T-helper 1 cell (primary cell): ENCODE results near the gene SLC24A1.

Source experiments
- DNase-seq, 5 donors: peaks; one replicate each; pipeline ENCODE4 v3.0.0-alpha.2; 2012 to 2020

SLC24A1 gene

GRCh38 chr15:65619626-65620290 is 2.0 kb upstream of the SLC24A1 start:
- no peak for DNase-seq

GRCh38 chr15:65620833-65621232 is 905 bp upstream of the SLC24A1 start:
- DNase-seq: no peak

GRCh38 chr15:65623103-65623502 is 1.4 kb downstream of the SLC24A1 start:
- DNase-seq: no peak

GRCh38 chr15:65626856-65627255 is 5.1 kb downstream of the SLC24A1 start:
- DNase-seq: no peak

GRCh38 chr15:65629548-65629947 is 7.8 kb downstream of the SLC24A1 start:
- no peak for DNase-seq

- peak in 1 of 5 donors; percentile 65 for DNase-seq
These were observed 9.0 kb downstream of the SLC24A1 start for GRCh38 chr15:65630760-65631159.

GRCh38 chr15:65631503-65631902 is 9.8 kb downstream of the SLC24A1 start:
- peak in 1 of 5 donors; percentile 25 for DNase-seq

GRCh38 chr15:65632780-65633375 is 11.1 kb downstream of the SLC24A1 start:
- no peak for DNase-seq

GRCh38 chr15:65633752-65634151 is 12.0 kb downstream of the SLC24A1 start:
- DNase-seq: no peak

GRCh38 chr15:65634356-65634755 is 12.6 kb downstream of the SLC24A1 start:
- DNase-seq: no peak

- DNase-seq: no peak
These were observed 16.4 kb downstream of the SLC24A1 start for GRCh38 chr15:65638109-65638508.

GRCh38 chr15:65638681-65639089 is 16.9 kb downstream of the SLC24A1 start:
- peak in 4 of 5 donors; percentile 14 to 73 (median 34) for DNase-seq

- no peak for DNase-seq
These were observed 17.8 kb downstream of the SLC24A1 start for GRCh38 chr15:65639509-65639908.

GRCh38 chr15:65641768-65642475 is 20.2 kb downstream of the SLC24A1 start:
- DNase-seq: no peak

- DNase-seq: no peak
These were observed 20.9 kb downstream of the SLC24A1 start for GRCh38 chr15:65642594-65642993.

GRCh38 chr15:65644282-65644681 is 22.5 kb downstream of the SLC24A1 start:
- DNase-seq: no peak

- no peak for DNase-seq
These were observed 23.7 kb downstream of the SLC24A1 start for GRCh38 chr15:65645392-65645791.

- no peak for DNase-seq
These were observed 24.7 kb downstream of the SLC24A1 start for GRCh38 chr15:65646486-65646885.

- DNase-seq: no peak
These were observed 28.7 kb downstream of the SLC24A1 start for GRCh38 chr15:65650312-65651041.

GRCh38 chr15:65651042-65651322 is 29.2 kb downstream of the SLC24A1 start:
- no peak for DNase-seq

- DNase-seq: no peak
These were observed 30.4 kb downstream of the SLC24A1 start for GRCh38 chr15:65651831-65652749.

GRCh38 chr15:65653341-65653740 is 31.6 kb downstream of the SLC24A1 start:
- no peak for DNase-seq
